ENCODE measurements around the gene IRF5.

Gene IRF5

GRCh38 chr7:128913870-128914565, 23.7 kb upstream of the IRF5 start:
- no peak for DNase-seq (ENCODE audit: low read depth)
- H3K4me3 ChIP-seq (ENCODE audit: low read depth, low read length) = no peak overlapping the region
- no peak for TF ChIP-seq CTCF (IDR thresholded peaks at IDR 0.05; ENCODE audit: control insufficient read depth, extremely low read depth, insufficient read depth)

GRCh38 chr7:128914566-128915151, 23.1 kb upstream of the IRF5 start:
- no peak for DNase-seq (ENCODE audit: low read depth)
- no peak overlapping the region for H3K4me3 ChIP-seq (ENCODE audit: low read depth, low read length)
- TF ChIP-seq CTCF (IDR thresholded peaks at IDR 0.05; ENCODE audit: control insufficient read depth, extremely low read depth, insufficient read depth) = no peak

GRCh38 chr7:128915271-128915819, 22.4 kb upstream of the IRF5 start:
- no peak for DNase-seq (ENCODE audit: low read depth)
- H3K4me3 ChIP-seq (ENCODE audit: low read depth, low read length) = no peak overlapping the region
- TF ChIP-seq CTCF (IDR thresholded peaks at IDR 0.05; ENCODE audit: control insufficient read depth, extremely low read depth, insufficient read depth) = no peak

- no peak for DNase-seq (ENCODE audit: low read depth)
- H3K4me3 ChIP-seq (ENCODE audit: low read depth, low read length) = no peak overlapping the region
Observed at GRCh38 chr7:128915841-128916642, 21.7 kb upstream of the IRF5 start.

GRCh38 chr7:128916643-128916915, 21.1 kb upstream of the IRF5 start:
- TF ChIP-seq CTCF (IDR thresholded peaks at IDR 0.05; ENCODE audit: control insufficient read depth, extremely low read depth, insufficient read depth) = no peak
- H3K4me3 ChIP-seq (ENCODE audit: low read depth, low read length) = no peak overlapping the region
- no peak for DNase-seq (ENCODE audit: low read depth)

More at GRCh38 chr7:128915841-128916642, 21.7 kb upstream of the IRF5 start:
- no peak for TF ChIP-seq CTCF (IDR thresholded peaks at IDR 0.05; ENCODE audit: control insufficient read depth, extremely low read depth, insufficient read depth)

- DNase-seq (ENCODE audit: low read depth) = no peak
- no peak overlapping the region for H3K4me3 ChIP-seq (ENCODE audit: low read depth, low read length)
- no peak for TF ChIP-seq CTCF (IDR thresholded peaks at IDR 0.05; ENCODE audit: control insufficient read depth, extremely low read depth, insufficient read depth)
Observed at GRCh38 chr7:128917122-128917521, 20.6 kb upstream of the IRF5 start.
